Peyer's patch (tissue), 4 donors: Measurements from ENCODE around the gene EDA.

Experiments used
- CTCF ChIP-seq, 6 experiments: fragments of 450-650 bp in 4 of 6; fragments of 200-600 bp in 2 of 6; sonication (generic) in 1 of 6; IDR thresholded peaks; one replicate each; pipeline ENCODE4 v1.5.1; 2017 to 2019; ENCODE audit warnings: antibody characterized with exemption in 6 of 6, mild to moderate bottlenecking in 3 of 6, moderate library complexity in 1 of 6
- POLR2A ChIP-seq, 2 donors: fragments of 450-650 bp; IDR thresholded peaks; one replicate each; pipeline ENCODE4 v1.5.1; 2017; ENCODE audit warnings: antibody characterized with exemption in 2 of 2, mild to moderate bottlenecking in 2 of 2, moderate library complexity in 2 of 2

DNA sequence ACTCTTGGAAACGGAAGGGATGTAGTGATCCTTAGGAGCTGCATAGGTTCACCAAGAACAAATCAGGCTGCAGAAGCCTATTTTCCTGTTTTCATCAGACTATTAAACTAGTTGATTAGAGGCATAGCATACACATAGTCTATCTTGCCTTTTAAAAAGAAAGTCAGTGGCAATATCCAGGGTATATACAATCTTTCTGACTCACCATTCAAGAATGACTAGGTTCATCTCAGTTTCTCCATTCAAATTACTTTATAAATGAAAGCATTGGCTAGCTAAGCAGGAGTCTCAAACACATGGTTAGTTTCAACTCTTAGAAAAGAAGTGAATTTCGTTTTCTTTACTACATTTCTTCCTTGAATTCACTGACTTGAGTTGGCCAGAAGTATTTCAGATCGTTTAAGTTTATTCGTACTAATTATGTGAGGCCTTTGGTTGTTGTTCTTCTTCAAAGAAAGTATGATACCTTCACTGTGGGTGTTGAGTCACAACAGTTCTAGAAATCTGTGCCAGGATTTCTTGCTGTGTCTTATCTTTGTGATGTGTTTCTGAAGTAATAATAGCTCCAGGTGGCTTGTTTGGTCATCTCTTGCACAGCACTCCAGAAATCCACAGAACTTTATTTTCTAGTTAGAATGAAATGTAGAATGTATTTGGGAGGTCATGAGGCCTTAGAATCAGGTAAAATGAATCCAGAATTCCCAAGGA, 345.6 kb downstream of the EDA start:
- TF ChIP-seq CTCF (IDR thresholded peaks at IDR 0.05) (no peak), POLR2A (IDR thresholded peaks at IDR 0.05) (no peak)
